Measurements from ENCODE around the gene DDX25. TPM values are rescaled to one million over a fixed set of nuclear protein-coding genes. Genes with fewer than 3 reads are reported as not detected.

The DDX25 gene
- total and polyA plus RNA-seq, 2 of the 4 experiments (the other 2 are of a cell fraction) = under 0.01 TPM; not detected in 1

DNA sequence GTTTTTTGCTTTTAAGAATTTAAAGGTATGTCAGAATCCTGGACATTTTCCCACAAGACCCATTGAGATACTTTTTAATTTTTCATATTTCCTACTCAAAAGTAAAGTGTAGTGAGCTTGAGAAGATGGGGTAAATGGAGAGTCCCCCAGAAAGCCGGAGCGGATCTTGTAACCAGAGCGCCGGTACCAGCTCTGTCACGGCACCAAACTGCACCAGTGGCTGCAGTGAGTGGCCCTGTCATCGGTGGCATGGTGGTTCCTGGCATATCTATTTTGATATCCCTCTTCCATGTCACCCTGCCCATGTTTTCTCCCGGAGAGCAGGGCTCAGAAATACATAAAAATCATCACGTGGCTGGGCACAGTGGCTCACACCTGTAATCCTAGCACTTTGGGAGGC, 19.3 kb downstream of the DDX25 start:
- no peak overlapping the region for H3K56ac ChIP-seq (ENCODE audit: extremely low read depth, insufficient read depth, low read length)
- no peak overlapping the region for H4K8ac ChIP-seq (ENCODE audit: low read depth in 2 of 2, low read length in 2 of 2)
- no peak overlapping the region for H2AK9ac ChIP-seq (replicated peaks; ENCODE audit: low read depth, low read length, poor library complexity)
- no peak overlapping the region for H3K23ac ChIP-seq (ENCODE audit: low read depth, low read length)
- ATAC-seq (ENCODE audit: low read depth) (no peak), DNase-seq (no peak)
- ChIA-PET POLR2A (ENCODE audit: unreplicated experiment) (no interaction called here), CTCF (interaction anchor here (0.9 to 1.8 kb wide), 3 partner anchors 18 to 281 kb away, joined by 3 to 6 read pairs (median 3); no protein-coding TSS in a partner anchor)
- H2BK5ac ChIP-seq (ENCODE audit: low read depth, low read length, poor library complexity, severe bottlenecking) = no peak overlapping the region
- H3K18ac ChIP-seq (ENCODE audit: low read depth, low read length) = no peak overlapping the region
- H2AK5ac ChIP-seq (ENCODE audit: low read depth, low read length) = no peak overlapping the region
- TF ChIP-seq MAFK (IDR thresholded peaks at IDR 0.05; ENCODE audit: low read depth, low read length) (no peak), FOS (IDR thresholded peaks at IDR 0.05; ENCODE audit: low read depth, low read length) (no peak), CHD1 (IDR thresholded peaks at IDR 0.05; ENCODE audit: low read depth, low read length) (no peak), MXI1 (IDR thresholded peaks at IDR 0.05; ENCODE audit: borderline replicate concordance, low read depth, low read length) (no peak), RCOR1 (IDR thresholded peaks at IDR 0.05; ENCODE audit: insufficient replicate concordance, low read length) (no peak), POLR2A (IDR thresholded peaks at IDR 0.05; ENCODE audit: low read depth, low read length) (no peak)
- TF ChIP-seq, protein P1, sequence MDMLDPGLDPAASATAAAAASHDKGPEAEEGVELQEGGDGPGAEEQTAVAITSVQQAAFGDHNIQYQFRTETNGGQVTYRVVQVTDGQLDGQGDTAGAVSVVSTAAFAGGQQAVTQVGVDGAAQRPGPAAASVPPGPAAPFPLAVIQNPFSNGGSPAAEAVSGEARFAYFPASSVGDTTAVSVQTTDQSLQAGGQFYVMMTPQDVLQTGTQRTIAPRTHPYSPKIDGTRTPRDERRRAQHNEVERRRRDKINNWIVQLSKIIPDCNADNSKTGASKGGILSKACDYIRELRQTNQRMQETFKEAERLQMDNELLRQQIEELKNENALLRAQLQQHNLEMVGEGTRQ (IDR thresholded peaks at IDR 0.05; ENCODE audit: low read depth, low read length) = no peak
- no peak overlapping the region for H2BK15ac ChIP-seq (ENCODE audit: low read depth, low read length)
- WGBS, 2 experiments (ENCODE audit: extremely low coverage in 2 of 2, insufficient read length in 1 of 2) = 67% methylated on average over 1 of the region's 8 CpGs; no CpG with 5 or more reads in 1 of the 2 experiments
- no peaks in the 10 kb centered on the region for H3K9me1 ChIP-seq (ENCODE audit: insufficient read depth, low read length)
- H4K20me1 ChIP-seq (ENCODE audit: insufficient read depth, low read length) = no peaks in the 10 kb centered on the region
- H3K27me3 ChIP-seq (ENCODE audit: control insufficient read depth, insufficient read depth, low read length) = peaks cover 36% of the 10 kb centered on the region
- no peak overlapping the region for H4K5ac ChIP-seq (ENCODE audit: low read depth, low read length)
- no peak overlapping the region for H3K14ac ChIP-seq (replicated peaks; ENCODE audit: low read depth, low read length)
- H2BK20ac ChIP-seq (ENCODE audit: low read depth, low read length) = no peak overlapping the region
- H3K4me1 ChIP-seq (ENCODE audit: control insufficient read depth, insufficient read depth, low read length) = no peaks in the 10 kb centered on the region
- H3K4me3 ChIP-seq (ENCODE audit: insufficient read depth, low read depth, low read length) = no peak overlapping the region
- no peak overlapping the region for H3K27ac ChIP-seq (ENCODE audit: insufficient read depth, low read length)
- no peak overlapping the region for H4K91ac ChIP-seq (ENCODE audit: insufficient read depth, low read depth, low read length)
- no peaks in the 10 kb centered on the region for H3K79me1 ChIP-seq (ENCODE audit: low read depth in 1 of 2, low read length in 2 of 2)
- H3K9me3 ChIP-seq (ENCODE audit: control insufficient read depth, insufficient read depth, low read length) = no peaks in the 10 kb centered on the region
- BruUV-seq (replicated peaks) = no TSS peak
- H2BK120ac ChIP-seq (ENCODE audit: low read depth, low read length) = no peak overlapping the region
- dilution Hi-C loops (cut with HindIII; ENCODE audit: low sequenced_read_pairs, unreplicated experiment) = loop anchor here (25.0 kb wide), 1 partner anchor 289 kb away; the partner anchor contains the start of genes FAM118B and RPUSD4
- H3K4ac ChIP-seq (ENCODE audit: low read depth, low read length) = no peak overlapping the region
- H3K9ac ChIP-seq (ENCODE audit: low read depth, low read length) = no peak overlapping the region
- H2AFZ ChIP-seq (replicated peaks; ENCODE audit: low read length, poor library complexity) = no peak overlapping the region
- intact Hi-C loops (cut with micrococcal nuclease) = loop anchor here (1.0 to 2.0 kb wide), 2 partner anchors 139 to 271 kb away; partner anchors contain the start of gene CDON
- no peaks in the 10 kb centered on the region for H3K36me3 ChIP-seq (ENCODE audit: control insufficient read depth, insufficient read depth, low read length)
- in situ Hi-C loops (cut with MboI; ENCODE audit: low sequenced_read_pairs) = no loop called here
- H3K4me2 ChIP-seq (ENCODE audit: low read depth, low read length) = no peak overlapping the region

All from IMR-90 (cell line).